Endothelial cell of umbilical vein (primary cell): ENCODE measurements around the gene CCDC54. TPM values are rescaled to one million over a fixed set of nuclear protein-coding genes. Genes with fewer than 3 reads are reported as not detected.

Experiments
- BruUV-seq: library from RNA; stranded (reverse); fragments of 400-500 nt; replicated peaks from 2 replicates; lab custom pipeline; 2021; lab: Mats Ljungman, UMichigan
- CTCF ChIA-PET: fragments of 300-600, 350-600 bp; sonication (Branson Sonifier 250); formaldehyde crosslinking; loops from one replicate; lab custom pipeline; 2021; ENCODE audit warnings: antibody characterized with exemption, inconsistent platforms; lab: Charles Lee
- POLR2A ChIA-PET: fragments of 300-600, 350-600 bp; sonication (Branson Sonifier 250); formaldehyde crosslinking; loops from one replicate; lab custom pipeline; 2021; ENCODE audit warnings: antibody characterized with exemption, inconsistent platforms; lab: Charles Lee
- DNase-seq: peaks from one replicate; pipeline ENCODE4 v3.0.0-alpha.2; 2011; ENCODE audit warnings: low read depth, low spot score
- FAIRE-seq: peaks from 2 replicates; lab custom pipeline; 2011; peaks lifted over from hg19 to GRCh38; lab: Jason Lieb, UNC
- H2AFZ ChIP-seq: 2 replicates; pipeline ENCODE4 v1.6.0; 2012; ENCODE audit warnings: low read depth, low read length, control low read depth, inconsistent platforms
- H3K27ac ChIP-seq: 2 replicates; pipeline ENCODE4 v1.5.1; 2011; ENCODE audit warnings: low read depth, mild to moderate bottlenecking, control low read depth, low read length, moderate library complexity; ENCODE audit not compliant: insufficient read depth
- H3K27me3 ChIP-seq, 2 experiments: 2 replicates each; pipeline versions ENCODE4 v1.6.0 to v1.6.1; 2011; ENCODE audit warnings: low read length in 2 of 2, mixed read lengths in 1 of 2; ENCODE audit not compliant: control insufficient read depth in 2 of 2, insufficient read depth in 2 of 2
- H3K36me3 ChIP-seq, 2 experiments: 2 replicates in 1 of 2; 3 replicates in 1 of 2; pipeline ENCODE4 v1.5.1; 2011; ENCODE audit warnings: low read length in 2 of 2, mild to moderate bottlenecking in 1 of 2, moderate library complexity in 1 of 2; ENCODE audit not compliant: control insufficient read depth in 2 of 2, insufficient read depth in 2 of 2; ENCODE audit errors: extremely low read depth in 1 of 2
- H3K4me1 ChIP-seq: 3 replicates; pipeline ENCODE4 v1.5.1; 2011; ENCODE audit warnings: mild to moderate bottlenecking, low read length; ENCODE audit not compliant: control insufficient read depth, insufficient read depth; ENCODE audit errors: extremely low read depth
- H3K4me2 ChIP-seq: 2 replicates; pipeline ENCODE4 v1.6.1; 2011; ENCODE audit warnings: low read length, control low read depth, mixed read lengths; ENCODE audit not compliant: insufficient read depth
- H3K4me3 ChIP-seq, 3 experiments: fragments of 200-600 bp in 1 of 3; sonication (generic), shearing (Covaris generic) in 1 of 3; replicated peaks in 1 of 3; 2 replicates each; pipeline ENCODE4 v1.5.1; 2011 to 2016; ENCODE audit warnings: control low read depth in 3 of 3, low read length in 3 of 3, mild to moderate bottlenecking in 2 of 3, inconsistent platforms in 1 of 3, low read depth in 1 of 3, moderate library complexity in 1 of 3; ENCODE audit not compliant: insufficient read depth in 1 of 3
- H3K79me2 ChIP-seq: 2 replicates; pipeline ENCODE4 v1.6.0; 2012; ENCODE audit warnings: low read length, inconsistent platforms; ENCODE audit not compliant: control insufficient read depth, insufficient read depth
- H3K9ac ChIP-seq: replicated peaks from 2 replicates; pipeline ENCODE3; 2011; ENCODE audit warnings: low read length, control low read depth; ENCODE audit not compliant: insufficient read depth; ENCODE audit errors: extremely low read depth
- H3K9me1 ChIP-seq: replicated peaks from 3 replicates; pipeline ENCODE4 v1.6.0; 2011; ENCODE audit warnings: mild to moderate bottlenecking, low read length; ENCODE audit not compliant: control insufficient read depth, insufficient read depth; ENCODE audit errors: extremely low read depth
- H3K9me3 ChIP-seq: replicated peaks from 2 replicates; pipeline ENCODE4 v1.5.1; 2012; ENCODE audit warnings: low read length, inconsistent platforms; ENCODE audit not compliant: control insufficient read depth, insufficient read depth
- H4K20me1 ChIP-seq: replicated peaks from 2 replicates; pipeline ENCODE3; 2011; ENCODE audit warnings: mild to moderate bottlenecking, low read length; ENCODE audit not compliant: control insufficient read depth, insufficient read depth; ENCODE audit errors: extremely low read depth
- EZH2 ChIP-seq: IDR thresholded peaks from 2 replicates; pipeline ENCODE4 v1.6.1; 2012; ENCODE audit warnings: borderline replicate concordance, low read depth, mild to moderate bottlenecking, moderate library complexity, low read length, inconsistent platforms; ENCODE audit not compliant: severe bottlenecking
- FOS ChIP-seq: IDR thresholded peaks from 2 replicates; pipeline ENCODE4 v1.6.1; 2011; ENCODE audit warnings: mild to moderate bottlenecking, low read length, moderate library complexity, borderline replicate concordance; ENCODE audit not compliant: insufficient read depth
- GATA2 ChIP-seq: IDR thresholded peaks from 2 replicates; pipeline ENCODE4 v1.7.0; 2011; ENCODE audit warnings: low read depth, mild to moderate bottlenecking, moderate library complexity, mixed read lengths, low read length; ENCODE audit not compliant: insufficient read length, insufficient read depth
- JUN ChIP-seq: IDR thresholded peaks from 2 replicates; pipeline ENCODE4 v1.6.1; 2011; ENCODE audit warnings: borderline replicate concordance, low read depth; ENCODE audit not compliant: insufficient read length, insufficient read depth
- MAX ChIP-seq: IDR thresholded peaks from 2 replicates; pipeline ENCODE4 v1.6.1; 2011; ENCODE audit not compliant: insufficient read depth, insufficient read length
- MYC ChIP-seq: IDR thresholded peaks from one replicate; pipeline ENCODE4 v1.6.1; 2011; ENCODE audit warnings: mild to moderate bottlenecking, low read depth, low read length
- POLR2A ChIP-seq: IDR thresholded peaks from 2 replicates; pipeline ENCODE4 v1.6.1; 2012; ENCODE audit warnings: low read depth, mild to moderate bottlenecking, control low read depth, low read length
- POLR2AphosphoS5 ChIP-seq: IDR thresholded peaks from 2 replicates; pipeline ENCODE4 v1.6.1; 2012; ENCODE audit warnings: low read depth, mild to moderate bottlenecking, control low read depth, low read length, moderate library complexity; ENCODE audit not compliant: insufficient read depth
- dilution Hi-C: fragments of 300-500 bp; cut with MboI; formaldehyde crosslinking; loops from one replicate; pipeline ENCODE4 v1.15.0; 2019; ENCODE audit warnings: low sequenced_read_pairs; ENCODE audit not compliant: extremely low pct_ligation_motif_present
- intact Hi-C: fragments of 100-400 bp; cut with micrococcal nuclease; formaldehyde crosslinking; loops from one replicate; pipeline ENCODE4 v1.10.0; 2022
- polyA plus RNA-seq, 4 experiments: library from polyadenylated mRNA; depleted of rRNA in 3 of 4; stranded (reverse) in 3 of 4; unstranded in 1 of 4; fragments of >200 nt; gene quantifications; 2 replicates each; pipeline versions ENCODE4 v1.2.1 to v1.2.3, GENCODE V29; 2011 to 2012; ENCODE audit warnings: missing spikeins in 1 of 4
- total RNA-seq: library from RNA; stranded (reverse); gene quantifications from 2 replicates; pipeline ENCODE4 v1.2.3, GENCODE V29; 2021
- TF ChIP-seq, protein P1 (sequence below), 2 donors: IDR thresholded peaks; 1 replicate in 1 of 2; 2 replicates in 1 of 2; pipeline ENCODE4 v1.5.1; 2011; ENCODE audit warnings: low read length in 2 of 2, mild to moderate bottlenecking in 2 of 2, moderate library complexity in 2 of 2, control low read depth in 1 of 2, inconsistent platforms in 1 of 2, low read depth in 1 of 2; ENCODE audit not compliant: insufficient read depth in 1 of 2; ENCODE audit errors: extremely low read depth in 1 of 2

The CCDC54 gene
- total and polyA plus RNA-seq, 2 donors (not counting 3 experiments of a cell fraction or from before 2014, with no cell fraction given), result not detected

DNA sequence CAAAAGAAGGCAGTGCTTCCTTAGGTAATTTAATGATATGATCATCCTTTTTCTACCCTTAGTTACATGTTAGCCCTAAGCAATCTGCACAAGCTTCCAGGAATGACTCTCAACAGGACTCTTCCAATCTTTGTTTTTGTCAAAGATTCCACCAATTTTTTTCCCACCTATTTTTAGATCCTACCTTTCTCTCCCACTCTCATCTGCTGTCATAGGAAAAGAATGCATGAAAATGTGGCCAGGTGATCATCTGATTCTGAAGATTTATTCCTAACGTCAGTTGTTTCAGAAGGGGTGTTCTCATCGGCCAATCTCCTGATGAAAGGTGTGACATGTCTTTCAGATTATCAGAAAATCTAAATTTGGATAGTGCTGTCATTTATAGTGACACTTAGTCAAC, 7.2 kb downstream of the CCDC54 start:
- no peak overlapping the region for H3K4me2 ChIP-seq
- no TSS peak for BruUV-seq
- no peak overlapping the region for H3K27ac ChIP-seq
- H3K4me1 ChIP-seq, result peaks cover 2% of the 10 kb centered on the region
- dilution Hi-C loops, result no loop called here
- H3K4me3 ChIP-seq, result no peak overlapping the region
- no peaks in the 10 kb centered on the region for H3K9me3 ChIP-seq
- no peak for DNase-seq
- no peaks in the 10 kb centered on the region for H3K9me1 ChIP-seq
- no peaks in the 10 kb centered on the region for H4K20me1 ChIP-seq
- CTCF ChIA-PET, result interaction anchor here (1.5 kb wide), 1 partner anchor 37 kb away, joined by 5 read pairs; no protein-coding TSS in a partner anchor
- POLR2A ChIA-PET, result no interaction called here
- H3K36me3 ChIP-seq, result no peaks in the 10 kb centered on the region
- no peak overlapping the region for H3K9ac ChIP-seq
- peaks cover 2 to 16% of the 10 kb centered on the region in 2 experiments for H3K27me3 ChIP-seq
- intact Hi-C loops, result no loop called here
- no peak overlapping the region for H2AFZ ChIP-seq
- TF ChIP-seq MYC (no peak), EZH2 (no peak), POLR2AphosphoS5 (no peak), MAX (no peak), JUN (no peak), POLR2A (no peak), GATA2 (no peak), FOS (no peak)
- TF ChIP-seq, protein P1, sequence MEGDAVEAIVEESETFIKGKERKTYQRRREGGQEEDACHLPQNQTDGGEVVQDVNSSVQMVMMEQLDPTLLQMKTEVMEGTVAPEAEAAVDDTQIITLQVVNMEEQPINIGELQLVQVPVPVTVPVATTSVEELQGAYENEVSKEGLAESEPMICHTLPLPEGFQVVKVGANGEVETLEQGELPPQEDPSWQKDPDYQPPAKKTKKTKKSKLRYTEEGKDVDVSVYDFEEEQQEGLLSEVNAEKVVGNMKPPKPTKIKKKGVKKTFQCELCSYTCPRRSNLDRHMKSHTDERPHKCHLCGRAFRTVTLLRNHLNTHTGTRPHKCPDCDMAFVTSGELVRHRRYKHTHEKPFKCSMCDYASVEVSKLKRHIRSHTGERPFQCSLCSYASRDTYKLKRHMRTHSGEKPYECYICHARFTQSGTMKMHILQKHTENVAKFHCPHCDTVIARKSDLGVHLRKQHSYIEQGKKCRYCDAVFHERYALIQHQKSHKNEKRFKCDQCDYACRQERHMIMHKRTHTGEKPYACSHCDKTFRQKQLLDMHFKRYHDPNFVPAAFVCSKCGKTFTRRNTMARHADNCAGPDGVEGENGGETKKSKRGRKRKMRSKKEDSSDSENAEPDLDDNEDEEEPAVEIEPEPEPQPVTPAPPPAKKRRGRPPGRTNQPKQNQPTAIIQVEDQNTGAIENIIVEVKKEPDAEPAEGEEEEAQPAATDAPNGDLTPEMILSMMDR (IDR thresholded peaks at IDR 0.05; ENCODE audit: extremely low read depth in 1 of 2, insufficient read depth in 1 of 2, low read depth in 1 of 2, low read length in 2 of 2), result no peak
- FAIRE-seq, result no peak
- no peaks in the 10 kb centered on the region for H3K79me2 ChIP-seq
